HG02885 (cell line): ENCODE measurements around the gene HMGB2.

ENCODE experiments used
- ATAC-seq: cut with Tn5 transposase; IDR thresholded peaks from one replicate; pipeline ENCODE4 v1.9.1; 2021; ENCODE audit warnings: mild to moderate bottlenecking; ENCODE audit not compliant: unreplicated experiment, poor library complexity

HMGB2 gene

GRCh38 chr4:173334085-173334890, at the start of gene HMGB2:
TSS of gene HMGB2 (minus strand) at chr4:173334358. CDS start at chr4:173333649, 709 bp downstream.
- peak; percentile 91 for ATAC-seq

DNA sequence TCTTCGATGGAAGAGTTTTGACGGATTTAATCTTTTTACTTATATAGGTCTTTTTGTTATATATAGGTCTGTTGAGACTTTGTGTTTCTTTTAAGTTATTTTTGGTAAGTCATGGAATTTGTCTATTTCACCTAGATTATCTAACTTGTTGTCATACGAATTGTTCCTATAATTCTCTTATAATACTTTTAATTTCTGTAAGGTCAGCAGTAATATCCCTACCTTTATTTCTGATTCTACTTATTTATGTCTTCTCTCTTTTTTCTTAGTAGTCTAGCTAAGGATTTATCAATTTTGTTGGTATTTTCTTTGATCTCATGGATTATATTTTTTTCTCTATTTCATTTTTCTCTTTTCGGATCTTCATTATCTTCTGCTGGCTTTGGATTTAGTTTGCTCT, 48.2 kb upstream of the HMGB2 start:
- no peak for ATAC-seq

DNA sequence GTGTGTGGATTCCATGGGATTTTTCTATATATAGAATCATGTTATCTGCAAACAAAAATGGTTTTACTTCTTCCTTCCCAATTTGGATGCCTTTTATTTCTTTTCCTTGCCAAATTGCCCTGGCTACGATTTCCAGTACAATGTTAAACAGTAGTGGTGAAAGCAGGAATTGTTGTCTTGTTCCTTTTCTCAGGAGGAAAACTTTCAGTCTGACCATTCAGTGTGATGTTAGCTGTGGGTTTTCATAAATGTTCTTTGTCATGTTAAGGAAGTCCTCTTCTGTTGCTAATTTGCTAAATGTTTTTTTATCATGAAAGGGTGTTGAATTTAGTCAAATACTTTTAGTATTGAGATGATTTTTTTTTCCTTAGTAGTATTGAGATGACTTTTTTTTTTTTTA, 47.5 kb upstream of the HMGB2 start:
- ATAC-seq, result no peak

DNA sequence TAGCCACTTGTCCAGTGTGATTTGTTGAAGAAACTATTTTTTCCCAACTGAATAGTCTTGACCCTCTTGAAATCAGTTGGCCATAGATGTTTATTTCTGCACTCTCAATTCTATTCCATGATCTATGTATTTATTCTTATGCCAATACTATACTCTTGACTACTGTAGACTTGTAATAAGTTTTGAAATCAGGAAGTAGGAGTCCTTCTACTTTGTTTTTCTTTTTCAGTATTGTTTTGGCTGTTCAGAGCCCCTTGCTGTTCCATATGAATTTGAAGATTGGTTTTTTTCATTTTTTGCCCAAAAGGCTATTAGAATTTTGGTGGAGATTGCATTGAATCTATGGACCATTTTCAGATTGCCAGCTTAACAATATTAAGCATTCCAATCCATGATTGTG, 46.8 kb upstream of the HMGB2 start:
- ATAC-seq, result peak; percentile 60

GRCh38 chr4:173379929-173380328, 45.8 kb upstream of the HMGB2 start:
- ATAC-seq, result no peak

DNA sequence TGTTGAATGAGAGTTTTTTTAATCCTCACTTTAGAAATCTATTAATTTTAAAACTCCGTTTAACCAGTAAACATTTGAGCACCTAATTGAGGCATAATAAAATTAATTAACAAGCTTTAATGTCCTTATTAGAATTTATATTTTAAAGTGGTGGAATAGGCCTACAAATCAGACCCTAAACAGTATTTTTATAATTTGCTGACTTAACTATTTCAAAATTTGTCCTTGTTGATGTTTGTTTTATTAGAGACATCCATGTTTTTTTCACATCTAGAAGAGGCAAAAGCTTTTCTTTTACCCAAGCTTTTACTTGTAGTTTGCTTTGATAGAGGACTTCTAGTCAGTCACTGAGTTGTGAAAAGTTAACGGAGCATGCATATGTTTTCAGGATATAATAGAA, 40.4 kb upstream of the HMGB2 start:
- ATAC-seq, result no peak

DNA sequence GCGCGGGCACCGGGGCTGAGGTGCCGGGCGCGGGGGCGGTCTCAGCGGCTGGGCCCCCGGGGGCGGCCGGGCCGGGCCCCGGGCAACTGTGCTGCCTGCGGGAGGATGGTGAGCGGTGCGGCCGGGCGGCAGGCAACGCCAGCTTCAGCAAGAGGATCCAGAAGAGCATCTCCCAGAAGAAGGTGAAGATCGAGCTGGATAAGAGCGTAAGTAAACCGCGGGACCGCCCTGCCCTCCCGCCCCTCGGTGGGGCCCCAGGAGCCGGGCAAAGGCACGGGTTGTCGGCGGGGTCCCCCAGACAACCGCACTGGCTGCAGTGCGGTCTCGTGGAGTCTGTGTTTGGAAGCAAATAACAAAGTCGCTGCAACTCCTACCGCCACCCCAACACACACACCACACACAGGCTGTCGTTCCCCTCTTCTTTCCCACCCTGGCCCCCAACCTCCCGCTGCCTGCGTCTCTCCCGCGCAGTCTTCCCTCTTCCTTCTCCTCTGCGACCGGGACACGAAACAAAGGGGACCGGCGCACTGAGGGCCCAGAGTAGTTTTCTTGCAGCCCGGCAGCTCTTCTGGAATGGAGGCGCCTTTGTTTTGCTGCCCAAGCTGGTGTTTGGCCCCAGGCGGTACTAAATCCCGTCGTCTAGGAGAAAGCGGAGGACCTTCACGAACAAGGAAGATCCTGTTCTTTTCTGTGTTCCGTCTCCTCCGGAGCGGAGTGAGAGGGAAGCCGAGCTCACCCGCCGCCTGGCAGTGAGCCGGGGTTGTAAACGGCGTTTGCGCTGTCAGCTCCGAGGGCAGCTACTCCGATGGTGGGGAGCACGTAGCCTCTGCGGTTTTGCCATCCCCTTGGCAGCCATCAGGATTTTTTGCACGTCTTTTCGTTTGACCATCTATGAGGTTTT, 37.4 kb upstream of the HMGB2 start:
- peak; percentile 21 for ATAC-seq

DNA sequence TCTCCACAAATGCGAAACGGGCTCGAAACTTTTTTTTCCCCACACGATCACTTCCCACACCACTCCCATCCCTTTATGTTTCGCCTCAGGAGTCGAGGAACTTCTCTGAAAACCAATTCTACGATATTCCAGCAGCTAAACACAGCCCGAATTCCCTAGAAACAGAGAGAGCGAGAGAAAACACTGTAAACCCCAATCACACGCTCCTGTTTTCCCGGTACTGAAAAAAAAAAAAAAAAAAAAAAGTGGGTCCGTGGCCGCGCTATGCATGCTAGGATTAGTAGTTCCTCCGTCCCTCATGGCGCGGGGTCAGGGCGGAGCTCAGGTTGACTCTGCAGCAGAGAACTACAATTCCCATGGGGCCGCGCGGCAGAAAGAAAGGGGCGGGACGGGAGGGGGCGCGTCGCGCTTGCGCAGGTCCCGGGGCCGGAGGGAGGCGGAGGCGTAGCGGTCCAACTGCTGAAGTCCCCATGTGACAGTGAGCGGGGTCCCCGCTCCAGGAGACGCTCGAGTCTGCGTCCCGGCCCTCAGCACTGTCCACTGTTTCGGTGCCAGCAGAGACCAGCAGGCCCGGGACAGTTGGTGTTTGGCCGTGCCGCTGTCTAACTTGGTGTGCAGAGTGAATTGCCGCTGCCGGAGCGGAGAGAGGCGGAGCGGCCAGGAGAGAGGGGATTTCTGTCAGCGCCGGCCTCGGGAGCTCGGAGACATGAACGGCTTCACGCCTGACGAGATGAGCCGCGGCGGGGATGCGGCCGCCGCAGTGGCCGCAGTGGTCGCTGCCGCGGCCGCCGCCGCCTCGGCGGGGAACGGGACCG, 36.5 kb upstream of the HMGB2 start, which contains the start of gene SAP30:
SAP30 (plus strand) TSS at position 478 of the 815 bp plus-strand sequence; CDS start at position 707, 229 bp downstream.
- peak; percentile 74 for ATAC-seq

DNA sequence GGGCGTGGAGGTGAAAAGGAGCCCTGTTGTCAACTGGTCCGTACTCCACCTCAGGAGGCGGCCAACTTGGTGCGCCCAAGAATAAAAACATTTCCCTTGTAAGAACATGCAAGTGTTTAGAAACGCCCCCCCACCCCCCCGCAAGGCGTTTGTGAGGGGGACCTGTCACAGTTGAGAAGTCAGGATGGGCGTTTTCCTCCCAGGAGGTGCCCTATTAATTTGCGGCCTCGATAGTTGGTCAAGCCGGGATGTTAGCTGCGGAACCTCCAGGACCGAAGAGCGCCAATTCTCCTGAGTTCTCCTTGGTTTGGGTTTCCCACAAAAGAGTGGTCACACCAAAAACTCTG, 35.9 kb upstream of the HMGB2 start:
- peak; percentile 3 for ATAC-seq

- no peak for ATAC-seq
Measured at GRCh38 chr4:173367946-173368345, 33.8 kb upstream of the HMGB2 start.

DNA sequence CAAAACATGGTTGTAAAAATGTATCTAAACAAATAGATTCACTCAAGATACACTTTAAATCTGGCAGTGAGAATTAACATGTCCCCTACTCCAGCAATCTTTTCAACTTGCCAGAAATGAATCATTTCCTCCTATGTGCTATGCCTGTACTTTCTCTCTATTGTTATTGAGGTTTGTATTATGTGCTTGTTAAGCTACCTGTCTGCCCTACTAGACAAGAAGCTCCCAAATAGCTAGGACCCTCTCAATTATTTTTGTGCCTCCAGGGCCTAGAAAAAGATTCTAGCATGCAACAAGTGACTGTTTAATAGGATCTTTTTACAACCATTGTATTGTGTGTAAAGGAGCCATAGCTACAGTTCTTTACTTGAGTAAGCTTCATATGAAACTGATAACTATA, 33.1 kb upstream of the HMGB2 start:
- ATAC-seq, result peak; percentile 22

GRCh38 chr4:173365359-173365996, 31.3 kb upstream of the HMGB2 start:
- no peak for ATAC-seq

DNA sequence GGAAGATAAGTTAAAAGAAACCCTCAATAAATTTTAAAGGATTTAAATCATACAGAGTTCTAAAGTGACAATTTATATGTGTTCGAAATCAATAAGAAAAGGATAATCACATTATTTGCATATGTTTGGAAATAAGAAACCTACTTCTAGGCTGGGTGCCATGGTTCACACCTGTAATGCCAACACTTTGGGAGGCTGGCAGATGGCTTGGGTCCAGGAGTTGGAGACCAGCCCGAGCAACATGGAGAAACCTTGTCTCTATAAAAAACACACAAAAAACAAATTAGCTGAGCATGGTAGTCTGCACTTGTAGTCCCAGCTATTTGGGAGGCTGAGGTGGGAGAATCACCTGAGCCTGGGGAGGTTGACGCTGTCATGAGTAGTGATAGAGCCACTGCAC, 28.5 kb upstream of the HMGB2 start:
- ATAC-seq, result no peak

GRCh38 chr4:173360587-173361221, 26.5 kb upstream of the HMGB2 start:
- ATAC-seq, result peak; percentile 61

DNA sequence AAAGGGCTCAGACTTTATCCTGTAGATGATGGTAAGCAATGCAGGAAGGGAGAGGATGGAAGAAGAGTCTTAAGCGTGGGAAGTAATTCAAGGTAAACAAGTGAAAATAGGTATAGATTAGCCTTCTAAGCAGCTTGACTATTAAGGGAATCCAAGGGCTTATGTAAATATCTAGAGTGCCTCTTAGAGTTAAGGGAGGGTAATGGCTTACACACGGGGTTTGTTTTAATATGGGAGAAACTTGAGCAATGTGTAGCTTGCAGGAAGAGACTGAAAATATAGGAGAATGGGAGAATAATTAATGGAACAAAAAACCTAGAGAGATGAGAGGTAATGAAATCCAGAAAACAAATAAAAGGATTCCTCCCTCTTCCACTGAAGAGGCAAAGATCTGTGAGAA, 23.8 kb upstream of the HMGB2 start:
- ATAC-seq, result no peak

DNA sequence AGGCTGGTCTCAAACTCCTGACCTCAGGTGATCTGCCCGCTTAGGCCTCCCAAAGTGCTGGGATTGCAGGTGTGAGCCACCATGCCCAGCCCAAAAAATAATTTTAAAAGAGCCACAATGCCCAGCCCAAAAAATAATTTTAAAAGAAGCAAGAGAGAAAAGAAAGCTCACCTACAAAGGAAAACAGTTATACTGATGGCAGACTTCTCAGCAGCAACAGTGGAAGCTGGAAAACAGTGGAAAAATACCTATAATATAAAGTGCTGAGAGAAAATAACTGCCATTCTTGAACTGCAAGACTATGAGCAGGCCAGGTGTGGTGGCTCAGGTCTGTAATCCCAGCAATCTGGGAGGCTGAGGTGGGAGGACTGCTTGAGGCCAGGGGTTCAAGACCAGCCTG, 13.3 kb upstream of the HMGB2 start:
- no peak for ATAC-seq

GRCh38 chr4:173346074-173346473, 11.9 kb upstream of the HMGB2 start:
- ATAC-seq, result no peak

- ATAC-seq, result no peak
Measured at GRCh38 chr4:173345648-173346047, 11.5 kb upstream of the HMGB2 start.

GRCh38 chr4:173343832-173344397, 9.8 kb upstream of the HMGB2 start:
- ATAC-seq, result no peak
